HEK293 (cell line): ENCODE data around the gene FTO.
A peak's percentile ranks its signal among the peaks of the same experiment; 100 is the strongest.

Experiments
- CTCF ChIA-PET: fragments of 350-600 bp; formaldehyde crosslinking; extraction: SDS; loops from one replicate; lab custom pipeline; 2021; ENCODE audit warnings: antibody characterized with exemption; lab: Yijun Ruan, JAX
- POLR2A ChIA-PET: fragments of 300-600 bp; formaldehyde crosslinking; extraction: SDS; loops from one replicate; lab custom pipeline; 2020; ENCODE audit warnings: antibody characterized with exemption, inconsistent platforms; lab: Yijun Ruan, JAX
- H3K27ac ChIP-seq: fragments of 200-500 bp; sonication (Bioruptor generic); 2 replicates; pipeline ENCODE4 v1.5.1; 2014; ENCODE audit warnings: low read depth, low read length, control low read depth, inconsistent platforms; ENCODE audit errors: extremely low read depth
- H3K36me3 ChIP-seq, 2 experiments: fragments of 200-500 bp in 1 of 2; sonication (Bioruptor generic) in 1 of 2; 1 replicate in 1 of 2; 2 replicates in 1 of 2; pipeline ENCODE4 v1.5.1; 2014 to 2017; ENCODE audit warnings: inconsistent platforms in 2 of 2, low read length in 2 of 2; ENCODE audit not compliant: control insufficient read depth in 2 of 2, insufficient read depth in 1 of 2
- H3K4me1 ChIP-seq: fragments of 200-500 bp; sonication (Bioruptor generic); 2 replicates; pipeline ENCODE4 v1.5.1; 2014; ENCODE audit warnings: mild to moderate bottlenecking, low read length, inconsistent platforms; ENCODE audit not compliant: control insufficient read depth, insufficient read depth
- H3K4me3 ChIP-seq: 2 replicates; pipeline ENCODE4 v1.5.1; 2011; ENCODE audit warnings: low read depth, mild to moderate bottlenecking, control low read depth, low read length, moderate library complexity
- H3K9me3 ChIP-seq: fragments of 200-500 bp; sonication (Bioruptor generic); 2 replicates; pipeline ENCODE4 v1.5.1; 2014; ENCODE audit warnings: low read depth, low read length, inconsistent platforms; ENCODE audit not compliant: control insufficient read depth, insufficient read depth
- FEZF1 ChIP-seq: fragments of 450-650 bp; formaldehyde crosslinking; IDR thresholded peaks from 2 replicates; pipeline ENCODE4 v1.5.1; 2016; ENCODE audit warnings: missing biosample characterization, missing genetic modification characterization
- GFI1B ChIP-seq: fragments of 450-650 bp; formaldehyde crosslinking; IDR thresholded peaks from 2 replicates; pipeline ENCODE4 v1.5.1; 2016; ENCODE audit warnings: missing biosample characterization, missing genetic modification characterization
- GLIS1 ChIP-seq: fragments of 450-650 bp; formaldehyde crosslinking; IDR thresholded peaks from 2 replicates; pipeline ENCODE4 v1.5.1; 2016; ENCODE audit warnings: missing biosample characterization, missing genetic modification characterization
- KLF1 ChIP-seq: fragments of 450-650 bp; formaldehyde crosslinking; IDR thresholded peaks from 2 replicates; pipeline ENCODE4 v1.5.1; 2016; ENCODE audit warnings: missing biosample characterization, missing genetic modification characterization
- ZBTB17 ChIP-seq: fragments of 450-650 bp; formaldehyde crosslinking; IDR thresholded peaks from 2 replicates; pipeline ENCODE4 v1.5.1; 2016; ENCODE audit warnings: missing biosample characterization, missing genetic modification characterization
- ZBTB20 ChIP-seq: fragments of 450-650 bp; formaldehyde crosslinking; IDR thresholded peaks from 2 replicates; pipeline ENCODE4 v1.5.1; 2016; ENCODE audit warnings: missing biosample characterization, missing genetic modification characterization
- ZEB2 ChIP-seq: fragments of 450-650 bp; formaldehyde crosslinking; IDR thresholded peaks from 2 replicates; pipeline ENCODE4 v1.5.1; 2016; ENCODE audit warnings: missing biosample characterization, missing genetic modification characterization
- ZNF140 ChIP-seq: fragments of 450-650 bp; formaldehyde crosslinking; IDR thresholded peaks from 2 replicates; pipeline ENCODE4 v1.5.1; 2016; ENCODE audit warnings: missing biosample characterization, missing genetic modification characterization
- ZNF2 ChIP-seq: fragments of 450-650 bp; formaldehyde crosslinking; IDR thresholded peaks from 2 replicates; pipeline ENCODE4 v1.5.1; 2016; ENCODE audit warnings: missing biosample characterization, missing genetic modification characterization
- ZNF274 ChIP-seq, 2 experiments: fragments of 200-500 bp in 1 of 2; fragments of 450-650 bp in 1 of 2; sonication (Bioruptor generic) in 1 of 2; formaldehyde crosslinking in 1 of 2; IDR thresholded peaks; 2 replicates each; pipeline versions ENCODE4 v1.5.1 to v1.6.1; 2014 to 2016; ENCODE audit warnings: borderline replicate concordance in 1 of 2, inconsistent platforms in 1 of 2, low read length in 1 of 2, missing biosample characterization in 1 of 2, missing genetic modification characterization in 1 of 2
- ZNF311 ChIP-seq: fragments of 450-650 bp; formaldehyde crosslinking; IDR thresholded peaks from 2 replicates; pipeline ENCODE4 v1.5.1; 2017; ENCODE audit warnings: missing biosample characterization, missing genetic modification characterization, borderline replicate concordance
- ZNF544 ChIP-seq: fragments of 450-650 bp; formaldehyde crosslinking; IDR thresholded peaks from 2 replicates; pipeline ENCODE4 v1.5.0; 2017; ENCODE audit warnings: missing biosample characterization, missing genetic modification characterization
- ZNF596 ChIP-seq: fragments of 450-650 bp; IDR thresholded peaks from 2 replicates; pipeline ENCODE4 v1.5.0; 2018; ENCODE audit warnings: missing biosample characterization, mild to moderate bottlenecking, missing genetic modification characterization, moderate library complexity
- ZNF658 ChIP-seq: fragments of 450-650 bp; formaldehyde crosslinking; IDR thresholded peaks from 2 replicates; pipeline ENCODE4; 2016; ENCODE audit warnings: missing biosample characterization, missing genetic modification characterization
- ZNF830 ChIP-seq: fragments of 450-650 bp; IDR thresholded peaks from 2 replicates; pipeline ENCODE4 v1.5.0; 2018; ENCODE audit warnings: missing biosample characterization, missing genetic modification characterization, low read depth, mild to moderate bottlenecking, moderate library complexity
- ZNF843 ChIP-seq: fragments of 450-650 bp; formaldehyde crosslinking; IDR thresholded peaks from 2 replicates; pipeline ENCODE4 v1.5.1; 2016; ENCODE audit warnings: missing biosample characterization, missing genetic modification characterization
- TF ChIP-seq, protein P1 (sequence below): fragments of 450-650 bp; formaldehyde crosslinking; IDR thresholded peaks from 2 replicates; pipeline ENCODE4 v1.5.1; 2016; ENCODE audit warnings: missing biosample characterization, missing genetic modification characterization
- TF ChIP-seq, protein P2 (sequence below): fragments of 450-650 bp; formaldehyde crosslinking; IDR thresholded peaks from 2 replicates; pipeline ENCODE4 v1.5.1; 2016; ENCODE audit warnings: missing biosample characterization, missing genetic modification characterization
- TF ChIP-seq, protein P3 (sequence below): fragments of 450-650 bp; formaldehyde crosslinking; IDR thresholded peaks from 2 replicates; pipeline ENCODE4 v1.5.1; 2016; ENCODE audit warnings: missing biosample characterization, missing genetic modification characterization, low read depth
- TF ChIP-seq, protein P4 (sequence below): fragments of 450-650 bp; formaldehyde crosslinking; IDR thresholded peaks from 2 replicates; pipeline ENCODE4 v1.5.1; 2016; ENCODE audit warnings: missing biosample characterization, missing genetic modification characterization
- TF ChIP-seq, protein P5 (sequence below): fragments of 450-650 bp; formaldehyde crosslinking; IDR thresholded peaks from 2 replicates; pipeline ENCODE4 v1.5.1; 2016; ENCODE audit warnings: missing biosample characterization, missing genetic modification characterization, low read depth
- TF ChIP-seq, protein P6 (sequence below): IDR thresholded peaks from 2 replicates; pipeline ENCODE4 v1.6.1; 2011; ENCODE audit warnings: mild to moderate bottlenecking, low read depth, low read length, borderline replicate concordance

The FTO gene

DNA sequence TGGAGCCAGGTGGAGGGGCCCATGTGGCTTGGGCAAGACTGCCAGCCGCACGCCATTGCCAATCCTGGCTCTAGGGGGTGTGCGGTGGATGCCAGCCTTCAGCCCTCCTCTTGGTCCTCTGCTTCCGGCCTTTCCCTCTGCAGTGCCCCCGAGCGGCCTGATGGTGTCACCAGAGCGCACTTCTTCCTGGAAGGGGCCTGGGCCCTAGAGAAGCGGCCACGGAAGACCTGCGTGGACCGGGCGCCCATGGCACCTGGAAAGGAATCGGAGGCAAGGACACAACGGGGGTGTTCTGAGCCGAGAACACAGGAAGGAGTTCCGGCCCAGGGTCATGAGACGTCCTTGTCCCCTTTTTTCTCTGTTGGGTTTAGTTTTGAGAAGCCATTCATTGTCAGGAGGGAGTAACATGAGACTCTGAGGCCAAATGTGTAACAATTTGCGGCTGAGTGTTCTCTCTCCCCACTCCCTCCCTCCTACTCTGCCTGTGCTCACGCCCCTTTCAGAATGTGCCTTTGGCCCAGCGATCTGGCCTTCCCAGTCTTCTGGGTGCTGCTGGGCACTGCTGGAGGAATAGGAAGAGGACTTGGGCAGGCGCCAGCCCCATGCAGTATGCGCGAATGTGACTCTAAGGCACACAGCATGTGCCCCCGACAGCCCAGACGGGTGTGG, 489.8 kb downstream of the FTO start (continued):
- TF ChIP-seq, protein P1, sequence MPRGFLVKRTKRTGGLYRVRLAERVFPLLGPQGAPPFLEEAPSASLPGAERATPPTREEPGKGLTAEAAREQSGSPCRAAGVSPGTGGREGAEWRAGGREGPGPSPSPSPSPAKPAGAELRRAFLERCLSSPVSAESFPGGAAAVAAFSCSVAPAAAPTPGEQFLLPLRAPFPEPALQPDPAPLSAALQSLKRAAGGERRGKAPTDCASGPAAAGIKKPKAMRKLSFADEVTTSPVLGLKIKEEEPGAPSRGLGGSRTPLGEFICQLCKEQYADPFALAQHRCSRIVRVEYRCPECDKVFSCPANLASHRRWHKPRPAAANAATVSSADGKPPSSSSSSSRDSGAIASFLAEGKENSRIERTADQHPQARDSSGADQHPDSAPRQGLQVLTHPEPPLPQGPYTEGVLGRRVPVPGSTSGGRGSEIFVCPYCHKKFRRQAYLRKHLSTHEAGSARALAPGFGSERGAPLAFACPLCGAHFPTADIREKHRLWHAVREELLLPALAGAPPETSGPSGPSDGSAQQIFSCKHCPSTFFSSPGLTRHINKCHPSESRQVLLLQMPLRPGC (tag by site-specific recombination): no peak
- TF ChIP-seq ZNF843 (tag by site-specific recombination) (0 out of 2 replicates have a peak, but pooled peaks have one; percentile 21), ZEB2 (tag by site-specific recombination) (peak; percentile 48; the same call in 1 of the 2 replicates), ZNF830 (tag by site-specific recombination) (no peak), KLF1 (tag by site-specific recombination) (no peak), ZNF2 (peak; percentile 46; the same call in 1 of the 2 replicates), FEZF1 (tag by site-specific recombination) (no peak), GFI1B (tag by site-specific recombination) (no peak)
- TF ChIP-seq, protein P2, sequence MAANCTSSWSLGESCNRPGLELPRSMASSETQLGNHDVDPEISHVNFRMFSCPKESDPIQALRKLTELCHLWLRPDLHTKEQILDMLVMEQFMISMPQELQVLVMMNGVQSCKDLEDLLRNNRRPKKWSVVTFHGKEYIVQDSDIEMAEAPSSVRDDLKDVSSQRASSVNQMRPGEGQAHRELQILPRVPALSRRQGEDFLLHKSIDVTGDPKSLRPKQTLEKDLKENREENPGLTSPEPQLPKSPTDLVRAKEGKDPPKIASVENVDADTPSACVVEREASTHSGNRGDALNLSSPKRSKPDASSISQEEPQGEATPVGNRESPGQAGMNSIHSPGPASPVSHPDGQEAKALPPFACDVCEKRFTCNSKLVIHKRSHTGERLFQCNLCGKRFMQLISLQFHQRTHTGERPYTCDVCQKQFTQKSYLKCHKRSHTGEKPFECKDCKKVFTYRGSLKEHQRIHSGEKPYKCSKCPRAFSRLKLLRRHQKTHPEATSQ (tag by site-specific recombination): no peak
- TF ChIP-seq, protein P3, sequence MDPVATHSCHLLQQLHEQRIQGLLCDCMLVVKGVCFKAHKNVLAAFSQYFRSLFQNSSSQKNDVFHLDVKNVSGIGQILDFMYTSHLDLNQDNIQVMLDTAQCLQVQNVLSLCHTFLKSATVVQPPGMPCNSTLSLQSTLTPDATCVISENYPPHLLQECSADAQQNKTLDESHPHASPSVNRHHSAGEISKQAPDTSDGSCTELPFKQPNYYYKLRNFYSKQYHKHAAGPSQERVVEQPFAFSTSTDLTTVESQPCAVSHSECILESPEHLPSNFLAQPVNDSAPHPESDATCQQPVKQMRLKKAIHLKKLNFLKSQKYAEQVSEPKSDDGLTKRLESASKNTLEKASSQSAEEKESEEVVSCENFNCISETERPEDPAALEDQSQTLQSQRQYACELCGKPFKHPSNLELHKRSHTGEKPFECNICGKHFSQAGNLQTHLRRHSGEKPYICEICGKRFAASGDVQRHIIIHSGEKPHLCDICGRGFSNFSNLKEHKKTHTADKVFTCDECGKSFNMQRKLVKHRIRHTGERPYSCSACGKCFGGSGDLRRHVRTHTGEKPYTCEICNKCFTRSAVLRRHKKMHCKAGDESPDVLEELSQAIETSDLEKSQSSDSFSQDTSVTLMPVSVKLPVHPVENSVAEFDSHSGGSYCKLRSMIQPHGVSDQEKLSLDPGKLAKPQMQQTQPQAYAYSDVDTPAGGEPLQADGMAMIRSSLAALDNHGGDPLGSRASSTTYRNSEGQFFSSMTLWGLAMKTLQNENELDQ (tag by site-specific recombination): no peak

DNA sequence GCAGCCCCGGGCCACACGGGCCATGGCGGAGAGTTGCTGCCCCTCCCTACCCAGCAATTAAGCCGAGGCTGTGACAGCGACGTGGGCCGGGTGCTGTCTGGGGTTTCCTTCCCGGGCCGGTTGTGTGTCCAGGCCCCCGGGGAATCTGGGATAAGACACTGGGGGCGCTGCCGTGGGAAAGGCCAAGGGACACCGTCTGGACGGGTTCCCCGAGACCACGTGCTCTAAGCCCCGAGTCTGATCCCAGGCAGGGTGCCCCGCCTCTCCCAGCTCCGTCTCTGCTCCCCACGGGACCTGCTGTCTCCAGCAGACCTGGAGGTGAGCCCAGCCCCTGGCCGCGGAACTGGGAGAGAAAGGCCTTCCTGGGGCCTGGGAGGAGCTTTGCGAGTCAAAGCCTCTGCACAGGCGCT, 490.4 kb downstream of the FTO start:
- Histone ChIP-seq H3K9me3 (no peaks in the 10 kb centered on the region), H3K36me3 (no peaks in the 10 kb centered on the region), H3K4me3 (no peak overlapping the region), H3K27ac (peak overlapping the region; percentile 4; the same call in 1 of the 2 replicates), H3K4me1 (no peaks in the 10 kb centered on the region; the same call in 1 of the 2 replicates)
- TF ChIP-seq GLIS1 (tag by site-specific recombination): no peak
- TF ChIP-seq ZNF544 (tag by site-specific recombination): no peak
- ChIA-PET CTCF (interaction anchor here (0.6 kb wide), 1 partner anchor 388 kb away, joined by 4 read pairs; no protein-coding TSS in a partner anchor), POLR2A (no interaction called here)

DNA sequence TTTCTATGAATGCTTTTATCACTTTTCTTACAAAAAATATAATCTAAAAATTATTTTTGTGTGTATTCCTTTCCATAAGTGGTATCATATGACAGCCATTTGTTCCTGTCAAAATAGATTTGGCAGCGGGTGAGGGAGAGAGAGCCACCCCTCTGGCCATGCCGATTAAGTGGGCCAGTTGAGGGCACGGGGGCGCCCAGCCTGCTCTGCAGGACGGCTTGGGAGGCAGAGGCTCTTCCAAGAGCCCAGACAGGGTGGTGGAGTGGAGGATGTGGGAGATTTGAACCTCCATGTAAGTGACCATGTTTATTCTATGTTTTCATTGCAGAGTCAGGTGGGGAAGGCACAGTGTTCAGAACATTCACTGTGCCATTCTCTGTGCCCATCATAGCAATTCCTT, 493.8 kb downstream of the FTO start:
- H3K4me1 ChIP-seq: no peaks in the 10 kb centered on the region; the same call in 1 of the 2 replicates
- H3K27ac ChIP-seq: no peak overlapping the region
- POLR2A ChIA-PET: no interaction called here
- CTCF ChIA-PET: no interaction called here
- no peak overlapping the region for H3K4me3 ChIP-seq
- H3K9me3 ChIP-seq: no peaks in the 10 kb centered on the region
- no peaks in the 10 kb centered on the region for H3K36me3 ChIP-seq
- TF ChIP-seq, protein P4, sequence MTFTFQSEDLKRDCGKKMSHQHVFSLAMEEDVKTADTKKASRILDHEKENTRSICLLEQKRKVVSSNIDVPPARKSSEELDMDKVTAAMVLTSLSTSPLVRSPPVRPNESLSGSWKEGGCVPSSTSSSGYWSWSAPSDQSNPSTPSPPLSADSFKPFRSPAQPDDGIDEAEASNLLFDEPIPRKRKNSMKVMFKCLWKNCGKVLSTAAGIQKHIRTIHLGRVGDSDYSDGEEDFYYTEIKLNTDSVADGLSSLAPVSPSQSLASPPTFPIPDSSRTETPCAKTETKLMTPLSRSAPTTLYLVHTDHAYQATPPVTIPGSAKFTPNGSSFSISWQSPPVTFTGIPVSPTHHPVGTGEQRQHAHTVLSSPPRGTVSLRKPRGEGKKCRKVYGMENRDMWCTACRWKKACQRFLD: no peak
- TF ChIP-seq ZBTB17 (no peak), ZNF311 (tag by site-specific recombination) (no peak), ZBTB20 (tag by site-specific recombination) (no peak), ZNF274 (IDR thresholded peaks at IDR 0.05; ENCODE audit: low read length) (no peak), ZNF274 (tag by site-specific recombination; IDR thresholded peaks at IDR 0.05; ENCODE audit: borderline replicate concordance) (no peak), ZNF658 (tag by site-specific recombination) (no peak), ZNF140 (tag by site-specific recombination) (no peak), ZNF596 (tag by site-specific recombination) (no peak)
- TF ChIP-seq, protein P5, sequence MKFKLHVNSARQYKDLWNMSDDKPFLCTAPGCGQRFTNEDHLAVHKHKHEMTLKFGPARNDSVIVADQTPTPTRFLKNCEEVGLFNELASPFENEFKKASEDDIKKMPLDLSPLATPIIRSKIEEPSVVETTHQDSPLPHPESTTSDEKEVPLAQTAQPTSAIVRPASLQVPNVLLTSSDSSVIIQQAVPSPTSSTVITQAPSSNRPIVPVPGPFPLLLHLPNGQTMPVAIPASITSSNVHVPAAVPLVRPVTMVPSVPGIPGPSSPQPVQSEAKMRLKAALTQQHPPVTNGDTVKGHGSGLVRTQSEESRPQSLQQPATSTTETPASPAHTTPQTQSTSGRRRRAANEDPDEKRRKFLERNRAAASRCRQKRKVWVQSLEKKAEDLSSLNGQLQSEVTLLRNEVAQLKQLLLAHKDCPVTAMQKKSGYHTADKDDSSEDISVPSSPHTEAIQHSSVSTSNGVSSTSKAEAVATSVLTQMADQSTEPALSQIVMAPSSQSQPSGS: no peak
- TF ChIP-seq, protein P6, sequence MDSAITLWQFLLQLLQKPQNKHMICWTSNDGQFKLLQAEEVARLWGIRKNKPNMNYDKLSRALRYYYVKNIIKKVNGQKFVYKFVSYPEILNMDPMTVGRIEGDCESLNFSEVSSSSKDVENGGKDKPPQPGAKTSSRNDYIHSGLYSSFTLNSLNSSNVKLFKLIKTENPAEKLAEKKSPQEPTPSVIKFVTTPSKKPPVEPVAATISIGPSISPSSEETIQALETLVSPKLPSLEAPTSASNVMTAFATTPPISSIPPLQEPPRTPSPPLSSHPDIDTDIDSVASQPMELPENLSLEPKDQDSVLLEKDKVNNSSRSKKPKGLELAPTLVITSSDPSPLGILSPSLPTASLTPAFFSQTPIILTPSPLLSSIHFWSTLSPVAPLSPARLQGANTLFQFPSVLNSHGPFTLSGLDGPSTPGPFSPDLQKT: no peak
